Activated T-helper 17 cell treated with anti-CD3 and anti-CD28 coated beads, Interleukin-2, amount 50 U/mL, for 72 hours (primary cell): ENCODE measurements around the gene PLPPR2. TPM values are rescaled to one million over a fixed set of nuclear protein-coding genes. Genes with fewer than 3 reads are reported as not detected.
"Not testable (repeated sequence)": the region's sequence is repeated elsewhere in the genome, so short reads cannot be mapped to it uniquely, and the experiment has no call there.

Experiments
- ATAC-seq: fragments of 150-1000 bp; cut with Tn5 transposase; replicated peaks from 2 replicates; pipeline ENCODE4 v1.10.0; 2021; ENCODE audit warnings: mild to moderate bottlenecking, moderate library complexity
- H3K27ac Mint-ChIP-seq: one replicate; pipeline ENCODE4 v1.8.0; 2022; ENCODE audit warnings: mixed read lengths
- H3K27me3 Mint-ChIP-seq: one replicate; pipeline ENCODE4 v1.8.0; 2022; ENCODE audit warnings: mixed read lengths
- H3K36me3 Mint-ChIP-seq: one replicate; pipeline ENCODE4 v1.8.0; 2022; ENCODE audit warnings: low read depth, mild to moderate bottlenecking, mixed read lengths
- H3K4me1 Mint-ChIP-seq: one replicate; pipeline ENCODE4 v1.8.0; 2022; ENCODE audit warnings: mixed read lengths
- H3K4me3 Mint-ChIP-seq: one replicate; pipeline ENCODE4 v1.8.0; 2022; ENCODE audit warnings: mild to moderate bottlenecking, mixed read lengths
- H3K9me3 Mint-ChIP-seq: one replicate; pipeline ENCODE4 v1.8.0; 2022; ENCODE audit warnings: mixed read lengths
- total RNA-seq, 2 donors: library from RNA; stranded (reverse); gene quantifications; one replicate each; pipeline ENCODE4 v1.2.3, GENCODE V29; 2022

PLPPR2 gene
- total RNA-seq, 2 donors from 2014 or later, result 2.9 to 9.7 TPM

DNA sequence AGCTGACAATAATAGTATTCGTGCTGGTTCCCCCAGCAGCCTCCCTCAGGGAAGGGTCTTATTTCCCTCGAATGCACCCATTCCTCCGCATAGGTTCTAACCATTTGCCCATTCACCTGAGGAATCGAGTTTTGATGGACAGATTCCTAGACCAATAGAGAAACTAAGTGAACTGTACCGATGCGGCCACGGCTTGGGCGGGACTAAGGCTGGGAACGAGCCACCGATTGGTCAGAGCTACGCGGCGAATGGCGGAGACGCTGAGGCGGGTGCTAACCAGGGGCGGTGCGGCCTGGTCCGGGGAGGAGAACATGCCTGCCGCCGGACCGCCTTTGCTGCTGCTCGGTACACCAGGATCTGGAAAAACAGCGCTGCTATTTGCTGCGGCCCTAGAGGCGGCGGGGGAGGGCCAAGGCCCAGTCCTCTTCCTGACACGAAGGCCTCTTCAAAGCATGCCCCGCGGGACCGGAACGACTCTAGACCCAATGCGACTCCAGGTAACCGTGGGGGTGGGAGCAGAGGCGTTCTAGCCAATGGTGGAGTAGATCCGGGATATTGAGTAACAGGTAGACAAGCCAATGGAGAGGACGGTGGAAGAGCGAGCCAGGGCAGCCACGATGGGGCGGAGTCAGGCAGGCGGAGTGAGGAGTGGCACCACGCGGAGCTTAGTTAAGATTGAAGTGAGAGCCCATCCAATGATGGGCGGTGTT, 19.4 kb downstream of the PLPPR2 start, which contains the start of gene SWSAP1:
Gene SWSAP1 (plus strand): TSS at position 234 of the 710 bp plus-strand sequence. CDS start 15 bp downstream, at position 249.
- H3K27ac Mint-ChIP-seq, result no peak within 1 kb of the TSS
- H3K4me1 Mint-ChIP-seq, result peaks cover 22% of the 10 kb centered on the region
- no peaks in the 10 kb centered on the region for H3K9me3 Mint-ChIP-seq
- no peak within 1 kb of the TSS for H3K4me3 Mint-ChIP-seq
- H3K36me3 Mint-ChIP-seq, result peaks cover 47% of the 10 kb centered on the region
- ATAC-seq, result peak; percentile 93
- no peaks in the 10 kb centered on the region for H3K27me3 Mint-ChIP-seq

DNA sequence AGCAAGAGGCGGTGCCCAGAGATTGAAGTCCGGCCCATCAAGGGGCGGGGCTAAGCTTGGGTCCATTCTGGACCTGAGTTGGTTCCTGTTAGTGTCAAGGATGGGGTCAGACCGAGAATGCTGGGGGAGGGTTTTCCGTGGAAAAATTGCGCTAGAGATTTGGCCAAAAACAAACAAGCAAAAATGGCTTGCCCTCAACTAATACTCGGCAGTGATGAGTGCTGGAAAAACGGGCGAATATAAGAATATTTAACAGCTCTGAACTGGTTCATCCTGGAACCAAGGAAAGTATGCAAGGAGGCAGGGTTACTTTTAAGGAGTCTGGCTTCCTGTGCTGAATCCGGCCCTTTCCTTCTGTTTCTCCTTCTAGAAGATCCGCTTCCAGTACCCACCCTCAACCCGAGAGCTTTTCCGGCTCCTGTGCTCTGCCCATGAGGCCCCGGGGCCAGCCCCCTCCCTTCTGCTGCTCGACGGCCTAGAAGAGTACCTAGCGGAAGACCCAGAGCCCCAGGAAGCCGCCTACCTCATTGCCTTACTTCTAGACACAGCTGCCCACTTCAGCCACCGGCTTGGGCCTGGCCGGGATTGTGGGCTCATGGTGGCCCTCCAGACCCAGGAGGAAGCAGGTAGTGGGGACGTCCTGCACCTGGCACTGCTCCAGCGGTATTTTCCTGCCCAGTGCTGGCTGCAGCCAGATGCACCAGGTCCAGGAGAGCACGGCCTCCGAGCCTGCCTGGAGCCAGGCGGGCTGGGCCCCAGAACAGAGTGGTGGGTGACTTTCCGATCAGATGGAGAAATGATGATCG, 20.1 kb downstream of the PLPPR2 start:
- peak; percentile 26 for ATAC-seq
- H3K27ac Mint-ChIP-seq, result no peak overlapping the region
- peaks cover 54% of the 10 kb centered on the region for H3K36me3 Mint-ChIP-seq
- H3K9me3 Mint-ChIP-seq, result no peaks in the 10 kb centered on the region
- H3K4me1 Mint-ChIP-seq, result peaks cover 27% of the 10 kb centered on the region
- H3K4me3 Mint-ChIP-seq, result no peak overlapping the region
- H3K27me3 Mint-ChIP-seq, result no peaks in the 10 kb centered on the region

DNA sequence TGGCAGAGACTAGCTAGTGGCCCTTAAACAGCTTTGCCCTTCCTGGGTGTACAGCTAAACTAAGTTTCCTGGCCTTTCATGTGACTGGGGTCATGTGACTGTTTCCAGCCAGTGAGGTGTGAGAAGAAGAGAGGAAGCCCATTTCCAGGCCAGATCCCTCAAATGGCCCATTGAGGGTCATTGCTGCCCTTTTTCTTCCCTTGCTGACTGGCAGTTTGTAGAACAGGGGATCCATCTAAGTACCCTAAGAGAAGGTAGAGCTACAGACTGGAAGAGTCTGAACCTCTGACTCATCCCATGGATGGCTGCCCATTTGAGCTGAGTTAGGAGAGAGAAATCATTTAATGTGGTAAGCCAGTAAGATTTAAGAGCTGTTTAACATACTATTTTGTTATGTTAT, 22.0 kb downstream of the PLPPR2 start:
- no peaks in the 10 kb centered on the region for H3K9me3 Mint-ChIP-seq

DNA sequence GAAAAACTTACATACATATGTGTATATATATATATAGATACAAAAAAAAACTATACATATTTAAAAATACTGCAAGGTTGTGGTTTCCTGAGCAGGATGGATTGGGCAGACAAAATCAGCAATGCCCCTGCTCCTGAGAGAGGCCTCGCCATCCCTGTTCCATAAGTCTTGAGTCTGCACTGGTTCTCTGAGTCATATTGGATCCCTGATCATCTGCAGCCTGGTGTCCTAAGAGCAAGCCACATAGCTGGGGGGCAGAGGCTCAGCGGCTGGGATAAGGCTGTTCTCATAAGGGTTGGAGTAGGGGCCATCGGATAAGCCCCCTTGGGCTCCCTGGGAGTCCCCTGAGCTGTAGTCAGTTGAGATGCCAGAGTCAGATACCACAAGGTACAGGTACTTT, 22.5 kb downstream of the PLPPR2 start:
- H3K9me3 Mint-ChIP-seq, result no peaks in the 10 kb centered on the region
- peaks cover 23% of the 10 kb centered on the region for H3K4me1 Mint-ChIP-seq
- H3K36me3 Mint-ChIP-seq, result peaks cover 55% of the 10 kb centered on the region
- peak overlapping the region; percentile 48 for H3K27ac Mint-ChIP-seq
- ATAC-seq, result no peak
- H3K27me3 Mint-ChIP-seq, result no peaks in the 10 kb centered on the region
- no peak overlapping the region for H3K4me3 Mint-ChIP-seq

More for the DNA sequence above, 22.0 kb downstream of the PLPPR2 start:
- no peak for ATAC-seq
- H3K4me3 Mint-ChIP-seq, result no peak overlapping the region
- H3K4me1 Mint-ChIP-seq, result peaks cover 23% of the 10 kb centered on the region
- peak overlapping the region; percentile 48 for H3K27ac Mint-ChIP-seq
- no peaks in the 10 kb centered on the region for H3K27me3 Mint-ChIP-seq
- H3K36me3 Mint-ChIP-seq, result peaks cover 55% of the 10 kb centered on the region

DNA sequence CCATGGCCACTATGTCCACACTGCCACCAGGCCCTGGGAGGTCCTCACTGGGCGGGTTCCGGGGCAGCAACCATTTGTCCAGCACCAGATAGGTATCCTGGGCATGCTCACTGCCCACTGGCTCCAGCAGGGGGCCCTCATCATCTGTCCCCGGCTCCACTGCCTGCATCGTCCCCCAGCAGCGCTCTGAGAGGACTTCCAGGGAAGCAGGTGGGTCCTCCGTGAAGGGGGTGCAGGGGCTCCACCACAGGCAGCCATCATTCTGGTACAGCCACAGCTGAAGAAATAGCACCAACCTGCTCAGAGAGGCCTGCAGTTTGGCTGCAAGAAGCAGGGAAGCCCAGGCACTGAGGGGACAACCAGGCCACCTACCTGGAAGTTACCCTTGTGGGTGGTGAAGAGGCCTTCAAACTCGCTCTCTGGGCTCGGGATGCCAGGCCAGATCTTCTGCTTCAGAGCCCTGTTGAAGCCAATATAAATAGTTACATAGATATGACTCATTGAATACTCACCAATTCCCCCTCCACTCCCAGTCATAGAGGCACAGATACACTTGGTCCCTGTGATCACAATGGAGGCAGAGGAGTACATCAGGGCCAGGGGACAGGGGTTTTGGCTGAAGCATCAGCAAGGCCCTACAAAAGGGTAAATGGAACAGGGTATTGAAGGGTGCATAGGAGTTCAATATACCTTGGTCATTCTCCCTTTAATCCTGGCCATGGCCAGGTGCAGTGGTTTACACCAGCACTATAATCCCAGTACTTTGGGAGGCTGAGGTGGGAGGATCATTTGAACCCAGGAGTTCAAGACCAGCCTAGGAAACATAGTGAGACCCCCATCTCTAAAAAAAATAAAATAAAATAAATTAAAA, 23.3 kb downstream of the PLPPR2 start:
- ATAC-seq, result no peak
- no peaks in the 10 kb centered on the region for H3K9me3 Mint-ChIP-seq
- H3K4me3 Mint-ChIP-seq, result no peak overlapping the region
- no peaks in the 10 kb centered on the region for H3K27me3 Mint-ChIP-seq
- H3K4me1 Mint-ChIP-seq, result peaks cover 17% of the 10 kb centered on the region
- peak overlapping the region; percentile 47 for H3K27ac Mint-ChIP-seq
- peaks cover 55% of the 10 kb centered on the region for H3K36me3 Mint-ChIP-seq

DNA sequence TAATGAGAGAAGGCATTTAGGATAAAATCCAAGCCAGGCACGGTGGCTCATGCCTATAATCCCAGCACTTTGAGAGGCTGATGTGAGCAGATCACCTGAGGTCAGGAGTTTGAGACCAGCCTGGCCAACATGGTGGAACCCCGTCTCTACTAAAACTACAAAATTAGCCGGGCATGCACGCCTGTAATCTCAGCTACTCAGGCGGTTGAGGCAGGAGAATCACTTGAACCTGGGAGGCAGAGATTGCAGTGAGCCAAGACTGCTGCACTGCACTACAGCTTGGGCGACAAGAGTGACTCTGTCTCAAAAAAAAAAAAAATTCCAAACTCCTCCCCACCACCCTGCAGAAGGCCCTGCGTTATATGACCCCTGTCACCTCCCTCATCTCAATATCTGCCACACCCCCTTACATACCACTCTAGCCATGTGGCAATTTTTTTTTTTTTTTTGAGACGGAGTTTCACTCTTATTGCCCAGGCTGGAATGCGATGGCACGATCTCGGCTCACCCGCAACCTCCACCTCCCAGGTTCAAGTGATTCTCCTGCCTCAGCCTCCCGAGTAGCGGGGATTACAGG, 24.1 kb downstream of the PLPPR2 start:
- H3K4me1 Mint-ChIP-seq, result peaks cover 17% of the 10 kb centered on the region
- H3K36me3 Mint-ChIP-seq, result peaks cover 55% of the 10 kb centered on the region
- peak overlapping the region; percentile 94 for H3K27ac Mint-ChIP-seq
- not testable (repeated sequence) for H3K27me3 Mint-ChIP-seq, H3K9me3 Mint-ChIP-seq, H3K4me3 Mint-ChIP-seq, ATAC-seq

DNA sequence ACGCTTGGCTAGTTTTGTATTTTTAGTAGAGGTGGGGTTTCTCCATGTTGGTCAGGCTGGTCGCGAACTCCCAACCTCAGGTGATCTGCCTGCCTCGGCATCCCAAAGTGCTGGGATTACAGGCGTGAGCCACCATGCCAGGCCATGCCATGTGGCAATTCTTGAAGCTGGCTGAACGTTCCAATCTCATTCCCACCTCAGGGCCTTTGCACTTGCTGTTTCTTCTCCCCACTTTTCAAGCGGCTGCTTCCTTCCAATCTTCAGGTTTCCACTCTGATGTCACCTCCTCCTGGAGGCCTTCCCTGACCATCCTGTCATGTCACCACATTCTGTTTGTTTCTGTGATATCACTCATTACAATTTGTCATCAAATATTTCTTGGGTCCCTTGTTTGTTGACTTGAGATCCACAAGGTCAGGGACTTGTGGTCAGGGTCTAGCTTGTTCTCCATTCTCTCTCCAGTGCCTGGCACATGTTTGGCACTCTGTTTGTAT, 24.7 kb downstream of the PLPPR2 start:
- peaks cover 5% of the 10 kb centered on the region for H3K27me3 Mint-ChIP-seq
- H3K36me3 Mint-ChIP-seq, result peaks cover 55% of the 10 kb centered on the region
- peaks cover 17% of the 10 kb centered on the region for H3K4me1 Mint-ChIP-seq
- H3K9me3 Mint-ChIP-seq, result no peaks in the 10 kb centered on the region
- H3K27ac Mint-ChIP-seq, result peak overlapping the region; percentile 94
- no peak for ATAC-seq
- no peak overlapping the region for H3K4me3 Mint-ChIP-seq

DNA sequence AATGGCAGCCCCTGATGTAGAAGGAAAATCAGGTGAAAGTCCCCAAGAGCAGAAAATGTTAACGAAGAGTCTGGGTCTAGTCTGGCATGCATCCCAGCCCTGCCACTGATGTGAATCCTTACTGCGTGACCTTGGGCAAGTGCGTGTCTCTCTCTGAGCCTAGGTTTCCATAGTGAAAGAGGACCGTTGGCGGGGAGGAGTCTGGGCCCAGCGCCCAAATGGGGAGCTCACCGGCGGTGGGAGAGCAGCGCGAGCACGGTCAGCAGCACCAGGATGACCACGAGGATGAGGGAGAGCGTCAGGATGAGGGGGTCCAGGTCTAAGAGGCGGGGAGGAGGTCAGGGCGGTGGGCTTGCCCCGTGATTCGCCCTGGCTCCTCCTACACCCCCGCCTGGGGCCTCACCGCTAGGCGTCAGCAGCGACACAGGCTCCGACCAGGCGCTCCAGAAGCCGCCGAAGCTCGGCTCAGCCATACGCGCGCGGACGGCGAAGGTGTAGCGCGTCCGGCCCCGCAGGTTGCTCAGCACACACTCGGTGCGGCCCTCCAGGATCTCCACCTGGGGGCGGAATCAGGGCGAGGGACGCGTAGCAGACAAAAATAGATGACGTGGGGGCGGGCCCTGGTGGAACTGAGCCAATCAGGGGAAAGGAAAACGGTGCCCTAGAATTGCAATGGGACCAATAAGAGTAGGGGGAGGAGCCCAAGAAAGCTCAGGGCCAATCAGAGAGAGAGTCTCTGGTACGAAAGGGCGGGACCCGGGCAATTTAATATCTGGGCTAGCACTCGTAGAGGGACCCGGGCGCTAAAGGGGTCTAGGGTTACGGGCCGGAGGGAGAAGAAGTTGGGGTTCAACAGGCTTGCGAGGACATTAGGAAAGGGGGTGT, 25.7 kb downstream of the PLPPR2 start:
- ATAC-seq, result peak; percentile 89
- Mint-ChIP-seq H3K4me3 (no peak overlapping the region), H3K27ac (peak overlapping the region; percentile 94), H3K36me3 (peaks cover 50% of the 10 kb centered on the region), H3K9me3 (no peaks in the 10 kb centered on the region), H3K27me3 (peaks cover 5% of the 10 kb centered on the region), H3K4me1 (peaks cover 17% of the 10 kb centered on the region)

DNA sequence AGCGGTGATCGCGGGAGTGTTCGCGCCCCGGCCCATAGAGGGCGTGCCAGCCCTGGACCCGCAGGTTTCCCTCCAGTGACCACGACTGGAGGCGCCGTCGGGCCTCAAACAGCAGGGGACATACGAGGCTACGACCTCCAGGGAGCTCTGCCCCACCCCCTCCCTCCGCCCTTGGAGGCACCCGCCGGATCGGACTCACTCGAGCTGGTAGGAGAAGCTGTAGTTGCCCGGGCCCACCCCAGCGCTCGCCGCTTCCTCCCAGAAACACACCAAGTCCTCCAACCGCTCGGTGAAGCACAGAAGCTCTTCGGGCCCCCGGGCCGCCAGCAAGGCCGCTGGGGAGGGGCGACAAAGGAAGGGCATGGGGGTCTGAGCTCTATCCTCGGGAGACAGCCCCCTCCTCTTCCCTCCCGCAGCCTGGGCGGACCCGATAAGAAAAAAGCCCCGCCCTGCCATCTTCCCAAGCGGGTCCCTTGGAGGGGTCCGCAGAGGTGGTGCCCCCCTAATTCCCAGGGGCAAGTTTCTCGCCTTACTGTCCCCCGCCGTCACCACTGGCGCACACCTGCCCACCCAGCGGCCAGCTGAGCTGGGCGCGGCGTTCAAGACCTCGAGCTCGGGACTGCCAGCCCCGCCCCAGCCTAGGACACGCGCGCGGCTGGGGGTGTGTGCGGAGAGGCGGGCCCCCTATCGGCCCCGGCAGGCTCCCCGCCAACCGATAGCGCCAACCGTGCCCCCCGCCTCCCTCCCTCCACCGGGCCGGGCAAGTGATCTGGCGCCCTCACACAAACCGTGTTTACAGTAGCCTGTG, 27.9 kb downstream of the PLPPR2 start:
- Mint-ChIP-seq H3K27ac (no peak overlapping the region), H3K4me1 (peaks cover 11% of the 10 kb centered on the region), H3K27me3 (peaks cover 5% of the 10 kb centered on the region), H3K36me3 (peaks cover 29% of the 10 kb centered on the region), H3K9me3 (no peaks in the 10 kb centered on the region), H3K4me3 (no peak overlapping the region)
- ATAC-seq, result no peak

DNA sequence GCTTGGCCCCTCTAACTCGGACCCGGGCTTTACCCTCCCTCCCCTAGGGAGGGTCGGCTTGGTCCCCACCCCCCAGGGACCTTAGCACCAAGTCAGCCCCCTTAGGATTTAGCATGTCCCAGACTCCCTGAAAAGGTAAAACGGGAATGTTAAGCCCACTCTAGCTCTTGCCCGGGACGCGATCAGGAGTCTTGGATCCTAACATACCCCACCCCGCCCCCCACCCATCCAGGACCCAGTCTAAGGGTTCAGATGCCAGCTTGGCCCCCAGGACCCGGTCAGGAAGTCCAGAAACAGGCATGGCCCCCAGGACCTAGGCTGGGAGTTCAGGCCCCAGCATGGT, 28.4 kb downstream of the PLPPR2 start:
- Mint-ChIP-seq H3K9me3 (no peaks in the 10 kb centered on the region), H3K36me3 (peaks cover 23% of the 10 kb centered on the region), H3K27ac (no peak overlapping the region), H3K4me1 (peaks cover 8% of the 10 kb centered on the region), H3K27me3 (peaks cover 5% of the 10 kb centered on the region), H3K4me3 (no peak overlapping the region)
- ATAC-seq, result no peak

DNA sequence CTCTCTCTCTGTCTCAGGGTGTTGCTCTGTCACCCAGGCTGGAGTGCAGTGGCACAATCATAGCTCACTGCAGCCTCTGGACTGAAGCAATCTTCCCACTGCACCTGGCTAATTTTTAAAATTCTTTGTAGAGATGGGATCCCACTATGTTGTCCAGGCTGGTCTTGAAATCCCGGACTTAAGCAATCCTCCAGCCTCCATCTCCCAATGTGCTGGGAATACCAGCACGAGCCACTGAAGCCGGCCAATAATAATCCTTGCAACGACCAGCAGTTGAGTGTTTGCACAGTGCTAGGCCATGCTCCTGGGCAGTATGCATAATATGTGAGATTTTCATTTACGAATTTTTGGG, 29.5 kb downstream of the PLPPR2 start:
- peaks cover 5% of the 10 kb centered on the region for H3K27me3 Mint-ChIP-seq
- no peak for ATAC-seq
- peaks cover 5% of the 10 kb centered on the region for H3K4me1 Mint-ChIP-seq
- H3K9me3 Mint-ChIP-seq, result no peaks in the 10 kb centered on the region
- no peak overlapping the region for H3K27ac Mint-ChIP-seq
- peak overlapping the region; percentile 16 for H3K4me3 Mint-ChIP-seq
- peaks cover 19% of the 10 kb centered on the region for H3K36me3 Mint-ChIP-seq

DNA sequence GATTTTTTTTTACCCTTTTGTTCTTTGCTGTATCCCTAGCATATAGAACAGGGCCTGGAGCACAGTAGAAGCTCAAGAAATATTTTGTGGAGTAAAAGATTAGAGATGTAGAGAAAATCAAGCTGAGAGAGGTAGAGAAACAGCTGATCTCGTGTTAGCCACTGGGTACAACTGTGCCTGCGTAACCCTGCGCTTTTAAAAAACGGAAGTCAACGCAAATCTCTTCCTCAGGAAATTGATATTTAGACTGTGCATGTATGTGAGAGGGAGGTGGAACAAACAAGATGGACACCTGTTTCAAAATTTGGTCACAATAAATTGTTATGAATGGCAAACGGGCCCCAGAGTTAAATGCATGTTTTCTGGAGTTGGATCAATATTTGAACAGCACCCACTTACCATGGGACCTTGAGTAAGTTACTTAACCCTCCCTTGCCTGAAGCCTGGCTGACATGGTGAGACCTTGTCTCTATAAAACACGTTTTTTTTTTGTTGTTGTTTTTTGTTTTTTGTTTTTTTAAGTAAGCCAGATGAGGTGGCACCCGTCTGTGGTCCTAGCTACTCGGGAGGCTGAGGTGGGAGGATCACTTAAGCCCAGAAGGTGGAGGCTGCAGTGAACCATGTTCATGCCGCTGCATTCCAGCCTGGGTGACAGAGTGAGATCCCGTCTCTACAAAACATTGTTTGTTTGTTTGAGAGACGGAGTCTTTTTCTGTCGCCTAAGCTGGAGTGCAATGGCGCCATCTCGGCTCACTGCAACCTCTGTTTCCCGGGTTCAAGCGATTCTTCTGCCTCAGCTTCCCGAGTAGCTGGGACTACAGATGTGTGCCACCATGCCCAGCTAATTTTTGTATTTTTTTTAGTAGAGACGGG, 32.2 kb downstream of the PLPPR2 start:
- Mint-ChIP-seq H3K27me3 (peaks cover 5% of the 10 kb centered on the region), H3K27ac (no peak overlapping the region), H3K9me3 (no peaks in the 10 kb centered on the region), H3K4me3 (no peak overlapping the region), H3K36me3 (no peaks in the 10 kb centered on the region), H3K4me1 (no peaks in the 10 kb centered on the region)
- ATAC-seq, result no peak
